ENCODE results near the gene PALMD.

- TF ChIP-seq CTCF (IDR thresholded peaks at IDR 0.05) = no peak
- no peak for TF ChIP-seq POLR2A (IDR thresholded peaks at IDR 0.05)
Observed at GRCh38 chr1:99623554-99623953, 22.4 kb upstream of the PALMD start.
